CD14-positive monocyte (primary cell): ENCODE results near the gene RNF220. TPM values are rescaled to one million over a fixed set of nuclear protein-coding genes. Genes with fewer than 3 reads are reported as not detected.

Experiments used
- DNase-seq, 3 donors: peaks; one replicate each; pipeline ENCODE4 v3.0.0-alpha.2; 2011 to 2022
- H2AFZ ChIP-seq: 2 replicates; pipeline ENCODE4 v1.6.0; 2012; ENCODE audit warnings: mild to moderate bottlenecking, low read depth, low read length, inconsistent platforms; ENCODE audit not compliant: insufficient read depth, poor library complexity, severe bottlenecking
- H3K27ac ChIP-seq, 2 donors: 1 replicate in 1 of 2; 2 replicates in 1 of 2; pipeline ENCODE4 v1.5.1; 2012 to 2013; ENCODE audit warnings: low read length in 2 of 2, control low read depth in 1 of 2, inconsistent platforms in 1 of 2, low read depth in 1 of 2, mild to moderate bottlenecking in 1 of 2
- H3K27me3 ChIP-seq, 2 donors: one replicate each; pipeline versions ENCODE4 v1.6.0 to v1.6.1; 2011 to 2013; ENCODE audit warnings: low read length in 2 of 2; ENCODE audit not compliant: control insufficient read depth in 2 of 2, insufficient read depth in 2 of 2
- H3K36me3 ChIP-seq, 2 donors: replicated peaks in 1 of 2; 1 replicate in 1 of 2; 2 replicates in 1 of 2; pipeline versions ENCODE4 v1.5.1 to v1.6.1; 2012 to 2013; ENCODE audit warnings: low read length in 2 of 2, control low read depth in 1 of 2, inconsistent platforms in 1 of 2, mild to moderate bottlenecking in 1 of 2; ENCODE audit not compliant: insufficient read depth in 2 of 2, control insufficient read depth in 1 of 2
- H3K4me1 ChIP-seq, 2 donors: 1 replicate in 1 of 2; 2 replicates in 1 of 2; pipeline versions ENCODE4 v1.5.1 to v1.6.1; 2012 to 2013; ENCODE audit warnings: low read length in 2 of 2, control low read depth in 1 of 2, inconsistent platforms in 1 of 2, mild to moderate bottlenecking in 1 of 2, moderate library complexity in 1 of 2; ENCODE audit not compliant: insufficient read depth in 2 of 2, control insufficient read depth in 1 of 2
- H3K4me2 ChIP-seq: replicated peaks from 2 replicates; pipeline ENCODE3; 2012; ENCODE audit warnings: low read length, moderate library complexity, mild to moderate bottlenecking; ENCODE audit not compliant: poor library complexity, severe bottlenecking; ENCODE audit errors: extremely low read depth
- H3K4me3 ChIP-seq, 3 experiments: fragments of 200-600 bp in 1 of 3; sonication (generic) in 1 of 3; replicated peaks in 1 of 3; 1 replicate in 2 of 3; 2 replicates in 1 of 3; pipeline ENCODE4 v1.5.1; 2011 to 2013; ENCODE audit warnings: low read length in 3 of 3, mild to moderate bottlenecking in 3 of 3, control low read depth in 2 of 3, low read depth in 2 of 3, inconsistent platforms in 1 of 3, moderate library complexity in 1 of 3
- H3K79me2 ChIP-seq: 2 replicates; pipeline ENCODE4 v1.6.0; 2012; ENCODE audit warnings: mild to moderate bottlenecking, control low read depth, inconsistent platforms, low read length, moderate library complexity; ENCODE audit not compliant: insufficient read depth
- H3K9ac ChIP-seq: 2 replicates; pipeline ENCODE4 v1.6.0; 2017; ENCODE audit warnings: low read length, mild to moderate bottlenecking; ENCODE audit not compliant: insufficient read depth, poor library complexity, severe bottlenecking
- H3K9me3 ChIP-seq, 2 donors: replicated peaks in 1 of 2; 1 replicate in 1 of 2; 2 replicates in 1 of 2; pipeline versions ENCODE4 v1.5.1 to v1.6.1; 2012 to 2013; ENCODE audit warnings: low read length in 2 of 2, control low read depth in 1 of 2; ENCODE audit not compliant: control insufficient read depth in 1 of 2, insufficient read depth in 1 of 2
- H4K20me1 ChIP-seq: 2 replicates; pipeline ENCODE4 v1.6.0; 2012; ENCODE audit warnings: mild to moderate bottlenecking, low read length, control low read depth, moderate library complexity; ENCODE audit not compliant: insufficient read depth
- H3K27ac Mint-ChIP-seq, 7 donors: one replicate each; pipeline ENCODE4 v1.8.0; 2020; ENCODE audit warnings: mild to moderate bottlenecking in 7 of 7, mixed read lengths in 7 of 7, moderate library complexity in 6 of 7, inconsistent platforms in 2 of 7
- H3K27me3 Mint-ChIP-seq, 3 donors: one replicate each; pipeline ENCODE4 v1.8.0; 2021 to 2022; ENCODE audit warnings: low read depth in 3 of 3, mild to moderate bottlenecking in 3 of 3, mixed read lengths in 3 of 3, moderate library complexity in 3 of 3, inconsistent platforms in 1 of 3
- H3K36me3 Mint-ChIP-seq, 2 donors: one replicate each; pipeline ENCODE4 v1.8.0; 2020; ENCODE audit warnings: mixed read lengths in 2 of 2, inconsistent platforms in 1 of 2, mild to moderate bottlenecking in 1 of 2
- H3K4me1 Mint-ChIP-seq: one replicate; pipeline ENCODE4 v1.8.0; 2020; ENCODE audit warnings: mild to moderate bottlenecking, mixed read lengths
- H3K4me3 Mint-ChIP-seq, 2 donors: one replicate each; pipeline ENCODE4 v1.8.0; 2020; ENCODE audit warnings: mild to moderate bottlenecking in 2 of 2, mixed read lengths in 2 of 2, moderate library complexity in 1 of 2
- H3K9me3 Mint-ChIP-seq, 7 donors: one replicate each; pipeline ENCODE4 v1.8.0; 2020 to 2022; ENCODE audit warnings: mixed read lengths in 7 of 7, mild to moderate bottlenecking in 6 of 7, moderate library complexity in 6 of 7, inconsistent platforms in 2 of 7
- CTCF ChIP-seq: fragments of 200-600 bp; IDR thresholded peaks from one replicate; pipeline ENCODE4 v1.8.0; 2022; ENCODE audit warnings: antibody characterized with exemption, mild to moderate bottlenecking
- WGBS: methylation state at CpG from one replicate; pipeline ENCODE4 v1.1.5; 2013; ENCODE audit warnings: missing lambda C conversion rate; ENCODE audit not compliant: insufficient coverage; 5-methylcytosine and 5-hydroxymethylcytosine counted together
- intact Hi-C, 2 donors: fragments of 100-400 bp; cut with micrococcal nuclease; formaldehyde crosslinking; loops; one replicate each; pipeline versions ENCODE4 v1.15.0 to v1.15.1; 2023
- polyA plus RNA-seq, 3 donors: library from polyadenylated mRNA; depleted of rRNA in 1 of 3; unstranded in 2 of 3; stranded (reverse) in 1 of 3; fragments of 300-500 nt in 2 of 3; fragments of >200 nt in 1 of 3; fragmentation: Illumina TruSeq in 2 of 3; gene quantifications; 1 replicate in 2 of 3; 2 replicates in 1 of 3; pipeline ENCODE4 v1.2.3, GENCODE V29; 2012 to 2021

Gene RNF220
- polyA plus RNA-seq, 3 donors: 39.4 to 133 (median 49.4) TPM

GRCh38 chr1:44497422-44498170, 92.5 kb downstream of the RNF220 start:
- Mint-ChIP-seq H3K36me3 (no peaks in the 10 kb centered on the region), H3K9me3 (no peaks in the 10 kb centered on the region), H3K27me3 (peaks cover 0 to 8% (median 3%) of the 10 kb centered on the region in 3 donors), H3K4me3 (no peak overlapping the region), H3K4me1 (peaks cover 6% of the 10 kb centered on the region), H3K27ac (no peak overlapping the region)
- no peak overlapping the region for H3K4me2 ChIP-seq
- H4K20me1 ChIP-seq: no peaks in the 10 kb centered on the region
- TF ChIP-seq CTCF: no peak
- H3K4me3 ChIP-seq: no peak overlapping the region
- WGBS: 100% methylated on average over 3 of the region's 12 CpGs
- H3K36me3 ChIP-seq: no peaks in the 10 kb centered on the region
- H2AFZ ChIP-seq: no peak overlapping the region
- H3K79me2 ChIP-seq: no peaks in the 10 kb centered on the region
- no peak overlapping the region for H3K9ac ChIP-seq
- no peaks in the 10 kb centered on the region for H3K27me3 ChIP-seq
- intact Hi-C loops: no loop called here
- no peaks in the 10 kb centered on the region for H3K9me3 ChIP-seq
- H3K4me1 ChIP-seq: peaks cover 30 to 33% of the 10 kb centered on the region in 2 donors
- peak overlapping the region in 1 of 2 donors; percentile 65 for H3K27ac ChIP-seq
- DNase-seq: no peak

- Mint-ChIP-seq H3K27ac (no peak overlapping the region), H3K4me3 (no peak overlapping the region), H3K36me3 (no peaks in the 10 kb centered on the region), H3K9me3 (no peaks in the 10 kb centered on the region), H3K4me1 (peaks cover 10% of the 10 kb centered on the region), H3K27me3 (peaks cover 0 to 5% (median 3%) of the 10 kb centered on the region in 3 donors)
- H3K27me3 ChIP-seq: no peaks in the 10 kb centered on the region
- no peak for TF ChIP-seq CTCF
- H4K20me1 ChIP-seq: no peaks in the 10 kb centered on the region
- H2AFZ ChIP-seq: no peak overlapping the region
- H3K27ac ChIP-seq: peak overlapping the region in 1 of 2 donors; percentile 65
- H3K4me1 ChIP-seq: peaks cover 30 to 33% of the 10 kb centered on the region in 2 donors
- DNase-seq: peak; percentile 61 to 80 (median 66)
- H3K36me3 ChIP-seq: no peaks in the 10 kb centered on the region
- peak overlapping the region; percentile 37 for H3K4me2 ChIP-seq
- intact Hi-C loops: no loop called here
- 9% methylated on average over 3 of the region's 3 CpGs for WGBS
- no peaks in the 10 kb centered on the region for H3K9me3 ChIP-seq
- no peaks in the 10 kb centered on the region for H3K79me2 ChIP-seq
- no peak overlapping the region for H3K9ac ChIP-seq
- peak overlapping the region in 1 of 3 experiments; percentile 15 for H3K4me3 ChIP-seq
Measured at GRCh38 chr1:44499306-44499705, 94.3 kb downstream of the RNF220 start.
